GM19463 (cell line): ENCODE measurements around the gene OR4D1.
"Not testable (repeated sequence)": the region's sequence is repeated elsewhere in the genome, so short reads cannot be mapped to it uniquely, and the experiment has no call there.

Experiments used
- ATAC-seq: cut with Tn5 transposase; IDR thresholded peaks from one replicate; pipeline ENCODE4 v1.9.1; 2021; ENCODE audit warnings: mild to moderate bottlenecking, moderate library complexity; ENCODE audit not compliant: unreplicated experiment

The OR4D1 gene

GRCh38 chr17:58147930-58148434 lies at the start of gene OR4D1:
OR4D1 (plus strand) TSS chr17:58148384; CDS start chr17:58155154, 6,770 bp downstream.
- ATAC-seq: no peak

- no peak for ATAC-seq
These were observed 47.7 kb upstream of the OR4D1 start for GRCh38 chr17:58100506-58100905.

- ATAC-seq: not testable (repeated sequence)
These were observed 46.3 kb upstream of the OR4D1 start for GRCh38 chr17:58101898-58102297.

GRCh38 chr17:58105093-58105492 lies 43.1 kb upstream of the OR4D1 start:
- ATAC-seq: no peak

- ATAC-seq: no peak
These were observed 40.9 kb upstream of the OR4D1 start for GRCh38 chr17:58107306-58107705.

- no peak for ATAC-seq
These were observed 39.0 kb upstream of the OR4D1 start for GRCh38 chr17:58109197-58109596.

- no peak for ATAC-seq
These were observed 38.2 kb upstream of the OR4D1 start for GRCh38 chr17:58110012-58110411.

- no peak for ATAC-seq
These were observed 36.5 kb upstream of the OR4D1 start for GRCh38 chr17:58111676-58112075.

- ATAC-seq: no peak
These were observed 35.1 kb upstream of the OR4D1 start for GRCh38 chr17:58112970-58113631.

GRCh38 chr17:58113947-58114346 lies 34.2 kb upstream of the OR4D1 start:
- no peak for ATAC-seq

GRCh38 chr17:58117382-58117781 lies 30.8 kb upstream of the OR4D1 start:
- ATAC-seq: no peak

- ATAC-seq: no peak
These were observed 28.7 kb upstream of the OR4D1 start for GRCh38 chr17:58119491-58119890.

- ATAC-seq: no peak
These were observed 27.9 kb upstream of the OR4D1 start for GRCh38 chr17:58120195-58120822.

GRCh38 chr17:58121925-58122324 lies 26.3 kb upstream of the OR4D1 start:
- no peak for ATAC-seq

GRCh38 chr17:58127846-58128245 lies 20.3 kb upstream of the OR4D1 start:
- no peak for ATAC-seq

- ATAC-seq: not testable (repeated sequence)
These were observed 15.5 kb upstream of the OR4D1 start for GRCh38 chr17:58132697-58133096.

- ATAC-seq: no peak
These were observed 11.4 kb upstream of the OR4D1 start for GRCh38 chr17:58136669-58137279.

GRCh38 chr17:58141505-58141904 lies 6.7 kb upstream of the OR4D1 start:
- ATAC-seq: no peak

GRCh38 chr17:58143335-58143734 lies 4.8 kb upstream of the OR4D1 start:
- not testable (repeated sequence) for ATAC-seq

- ATAC-seq: no peak
These were observed 3.4 kb upstream of the OR4D1 start for GRCh38 chr17:58144801-58145200.

GRCh38 chr17:58148609-58149008 lies 425 bp downstream of the OR4D1 start:
- no peak for ATAC-seq

- ATAC-seq: no peak
These were observed 2.2 kb downstream of the OR4D1 start for GRCh38 chr17:58150394-58150793.
